GM10266 (cell line): ENCODE results near the gene POLR2A.
A peak's percentile ranks its signal among the peaks of the same experiment; 100 is the strongest.

Experiments used
- DNase-seq: peaks from one replicate; pipeline ENCODE4 v3.0.0; 2012; ENCODE audit errors: extremely low spot score
- CTCF ChIP-seq: IDR thresholded peaks from 2 replicates; pipeline ENCODE4 v1.5.1; 2012; ENCODE audit warnings: mild to moderate bottlenecking, low read depth; ENCODE audit not compliant: control insufficient read depth, insufficient read depth; ENCODE audit errors: missing control alignments

POLR2A gene

GRCh38 chr17:7513850-7514419 is 29.8 kb downstream of the POLR2A start:
- TF ChIP-seq CTCF: no peak
- no peak for DNase-seq

- DNase-seq: no peak
- no peak for TF ChIP-seq CTCF
Observed at GRCh38 chr17:7515911-7516610, 31.9 kb downstream of the POLR2A start.

GRCh38 chr17:7523033-7523432 is 38.9 kb downstream of the POLR2A start:
- peak; percentile 42 for TF ChIP-seq CTCF
- DNase-seq: peak; percentile 35

- TF ChIP-seq CTCF: no peak
- no peak for DNase-seq
Observed at GRCh38 chr17:7528842-7529241, 44.7 kb downstream of the POLR2A start.

GRCh38 chr17:7530023-7530900 is 46.1 kb downstream of the POLR2A start:
- no peak for TF ChIP-seq CTCF
- DNase-seq: no peak

GRCh38 chr17:7538050-7538449 is 53.9 kb downstream of the POLR2A start:
- no peak for DNase-seq
- no peak for TF ChIP-seq CTCF
